Prostate gland (tissue), 2 donors: ENCODE results near the gene ITPRID2. TPM values are rescaled to one million over a fixed set of nuclear protein-coding genes. Genes with fewer than 3 reads are reported as not detected.

Experiments used
- DNase-seq: peaks from one replicate; pipeline ENCODE4 v3.0.0-alpha.2; 2019; ENCODE audit warnings: low spot score
- H3K27ac ChIP-seq, 2 donors: fragments of 200-600 bp; sonication (generic); 2 replicates each; pipeline ENCODE4 v1.5.1; 2017 to 2019
- H3K27me3 ChIP-seq: fragments of 200-600 bp; sonication (generic); replicated peaks from 2 replicates; pipeline ENCODE4 v1.5.1; 2019; ENCODE audit not compliant: insufficient read depth
- H3K36me3 ChIP-seq, 2 donors: fragments of 200-600 bp; sonication (generic); 1 replicate in 1 of 2; 2 replicates in 1 of 2; pipeline versions ENCODE4 v1.5.1 to v1.8.1; 2017 to 2019
- H3K4me1 ChIP-seq: fragments of 200-600 bp; sonication (generic); replicated peaks from 2 replicates; pipeline ENCODE4 v1.5.1; 2019
- H3K4me3 ChIP-seq, 2 donors: fragments of 200-600 bp; sonication (generic); 2 replicates each; pipeline ENCODE4 v1.5.1; 2017 to 2019
- H3K9me3 ChIP-seq: fragments of 200-600 bp; sonication (generic); 2 replicates; pipeline ENCODE4 v1.5.1; 2017
- POLR2A ChIP-seq: fragments of 450-650 bp; IDR thresholded peaks from one replicate; pipeline ENCODE4 v1.6.1; 2016; ENCODE audit warnings: antibody characterized with exemption, mild to moderate bottlenecking
- POLR2AphosphoS5 ChIP-seq: sonication (generic); formaldehyde crosslinking; IDR thresholded peaks from one replicate; pipeline ENCODE4 v1.6.1; 2017; ENCODE audit warnings: antibody characterized with exemption
- WGBS: methylation state at CpG from one replicate; pipeline ENCODE4 v1.1.5; 2018; 5-methylcytosine and 5-hydroxymethylcytosine counted together
- intact Hi-C: fragments of 100-400 bp; cut with DNase I; formaldehyde crosslinking; loops from one replicate; pipeline ENCODE4 v1.14.2; 2022
- total RNA-seq, 2 donors: library from RNA; depleted of rRNA; stranded (reverse); fragments of >200 nt; gene quantifications; one replicate each; pipeline ENCODE4 v1.1.0, GENCODE V29; 2016
- TF ChIP-seq, protein P1 (sequence below), 4 experiments: fragments of 200-600 bp in 2 of 4; fragments of 450-650 bp in 2 of 4; sonication (generic) in 2 of 4; IDR thresholded peaks; 1 replicate in 3 of 4; 2 replicates in 1 of 4; pipeline ENCODE4 v1.5.1; 2016 to 2019; ENCODE audit warnings: antibody characterized with exemption in 4 of 4, mild to moderate bottlenecking in 2 of 4, moderate library complexity in 2 of 4

ITPRID2 gene
- total RNA-seq, 2 donors from 2014 or later = 78.9 to 159 TPM

DNA sequence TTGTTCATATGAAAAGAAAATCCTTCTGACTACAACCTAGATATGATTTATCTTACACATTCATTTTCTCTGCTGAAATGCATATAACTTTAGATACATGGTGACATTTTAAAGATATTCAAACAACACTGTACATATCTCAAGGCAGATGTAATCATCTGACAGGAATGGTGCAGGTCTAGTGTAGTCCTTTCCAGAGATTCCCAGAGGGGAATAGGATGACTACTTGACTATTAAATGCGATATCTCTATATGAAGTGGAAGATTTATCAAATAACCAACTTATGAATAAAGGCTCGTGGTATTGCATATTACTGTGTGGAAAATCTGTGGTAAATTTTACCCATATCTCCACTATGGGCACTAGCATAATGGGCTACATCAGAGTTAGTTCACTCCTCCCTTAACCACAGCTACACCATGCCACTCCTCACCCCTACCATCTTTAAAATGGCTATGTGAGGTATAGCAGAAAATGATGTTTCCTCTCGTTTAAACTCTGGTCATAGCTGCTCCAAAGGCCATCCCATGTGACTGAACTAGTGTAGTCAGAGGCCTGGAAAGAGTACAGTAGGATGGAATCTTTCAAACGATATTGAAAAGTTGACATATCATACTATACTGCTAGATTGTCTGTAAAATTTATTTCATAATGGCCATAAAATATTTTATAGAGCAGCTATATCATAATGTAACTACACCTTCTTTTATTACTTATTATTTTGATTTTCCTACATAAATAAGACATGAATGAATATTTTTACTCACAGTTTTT lies 9.1 kb upstream of the ITPRID2 start:
- H3K4me3 ChIP-seq = no peak overlapping the region
- 83% methylated on average over 4 of the region's 4 CpGs for WGBS
- DNase-seq = no peak
- H3K4me1 ChIP-seq = no peaks in the 10 kb centered on the region
- H3K9me3 ChIP-seq = no peaks in the 10 kb centered on the region
- H3K36me3 ChIP-seq = no peaks in the 10 kb centered on the region
- no peaks in the 10 kb centered on the region for H3K27me3 ChIP-seq
- intact Hi-C loops = no loop called here
- H3K27ac ChIP-seq = no peak overlapping the region
- TF ChIP-seq, protein P1, sequence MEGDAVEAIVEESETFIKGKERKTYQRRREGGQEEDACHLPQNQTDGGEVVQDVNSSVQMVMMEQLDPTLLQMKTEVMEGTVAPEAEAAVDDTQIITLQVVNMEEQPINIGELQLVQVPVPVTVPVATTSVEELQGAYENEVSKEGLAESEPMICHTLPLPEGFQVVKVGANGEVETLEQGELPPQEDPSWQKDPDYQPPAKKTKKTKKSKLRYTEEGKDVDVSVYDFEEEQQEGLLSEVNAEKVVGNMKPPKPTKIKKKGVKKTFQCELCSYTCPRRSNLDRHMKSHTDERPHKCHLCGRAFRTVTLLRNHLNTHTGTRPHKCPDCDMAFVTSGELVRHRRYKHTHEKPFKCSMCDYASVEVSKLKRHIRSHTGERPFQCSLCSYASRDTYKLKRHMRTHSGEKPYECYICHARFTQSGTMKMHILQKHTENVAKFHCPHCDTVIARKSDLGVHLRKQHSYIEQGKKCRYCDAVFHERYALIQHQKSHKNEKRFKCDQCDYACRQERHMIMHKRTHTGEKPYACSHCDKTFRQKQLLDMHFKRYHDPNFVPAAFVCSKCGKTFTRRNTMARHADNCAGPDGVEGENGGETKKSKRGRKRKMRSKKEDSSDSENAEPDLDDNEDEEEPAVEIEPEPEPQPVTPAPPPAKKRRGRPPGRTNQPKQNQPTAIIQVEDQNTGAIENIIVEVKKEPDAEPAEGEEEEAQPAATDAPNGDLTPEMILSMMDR (IDR thresholded peaks at IDR 0.05) = no peak
- TF ChIP-seq POLR2A (no peak), POLR2AphosphoS5 (no peak)

DNA sequence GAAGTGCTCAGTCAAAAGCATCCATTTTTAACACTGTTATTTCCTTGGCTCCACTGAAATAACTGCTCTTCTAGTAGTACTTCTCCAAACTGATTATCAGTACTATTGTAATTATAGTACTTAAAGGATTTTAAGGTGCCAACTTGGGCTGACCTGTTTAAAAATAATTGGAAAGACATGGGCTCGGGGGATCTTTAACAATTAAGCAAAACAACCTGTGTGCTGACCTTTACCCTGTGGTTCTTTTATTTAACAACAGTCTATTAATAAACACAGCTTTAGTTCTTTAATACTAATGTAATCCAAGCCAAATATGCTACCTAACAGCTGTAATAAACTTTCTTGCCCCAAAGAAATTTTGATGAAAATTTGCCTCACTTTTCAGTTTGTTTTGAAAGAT lies 6.9 kb upstream of the ITPRID2 start:
- no peaks in the 10 kb centered on the region for H3K9me3 ChIP-seq
- no peaks in the 10 kb centered on the region for H3K4me1 ChIP-seq
- no peak overlapping the region for H3K4me3 ChIP-seq
- no peak overlapping the region for H3K27ac ChIP-seq
- no peaks in the 10 kb centered on the region for H3K36me3 ChIP-seq
- intact Hi-C loops = no loop called here
- 47% methylated on average over 1 of the region's 1 CpG for WGBS
- TF ChIP-seq POLR2AphosphoS5 = no peak
- no peak for TF ChIP-seq POLR2A
- TF ChIP-seq, protein P1 (IDR thresholded peaks at IDR 0.05) = no peak
- DNase-seq = no peak
- H3K27me3 ChIP-seq = no peaks in the 10 kb centered on the region

DNA sequence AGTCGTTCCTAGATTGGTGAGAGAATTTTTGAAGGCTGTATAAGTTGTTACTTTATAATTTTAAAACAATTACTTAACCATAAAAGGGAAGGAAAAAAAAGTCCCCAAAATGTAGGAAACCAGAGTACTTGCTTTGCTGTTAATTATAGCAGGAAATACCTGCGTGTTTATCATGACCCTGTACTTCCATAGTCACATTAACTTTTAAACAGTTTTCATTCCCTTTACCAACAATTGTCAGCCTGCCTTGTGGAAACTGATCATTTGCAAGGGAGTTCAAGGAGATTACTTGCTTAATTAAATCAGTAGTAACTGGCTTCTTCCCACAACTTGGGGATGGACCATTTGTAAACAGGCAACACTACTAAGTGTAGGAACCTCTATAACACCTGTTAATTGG lies 6.4 kb upstream of the ITPRID2 start:
- no peaks in the 10 kb centered on the region for H3K36me3 ChIP-seq
- no peaks in the 10 kb centered on the region for H3K4me1 ChIP-seq
- WGBS = 68% methylated on average over 2 of the region's 2 CpGs
- no peaks in the 10 kb centered on the region for H3K9me3 ChIP-seq
- no peak for TF ChIP-seq POLR2A
- no peak for TF ChIP-seq POLR2AphosphoS5
- TF ChIP-seq, protein P1 (IDR thresholded peaks at IDR 0.05) = no peak
- no peak overlapping the region for H3K27ac ChIP-seq
- H3K27me3 ChIP-seq = no peaks in the 10 kb centered on the region
- intact Hi-C loops = no loop called here
- H3K4me3 ChIP-seq = no peak overlapping the region
- no peak for DNase-seq

DNA sequence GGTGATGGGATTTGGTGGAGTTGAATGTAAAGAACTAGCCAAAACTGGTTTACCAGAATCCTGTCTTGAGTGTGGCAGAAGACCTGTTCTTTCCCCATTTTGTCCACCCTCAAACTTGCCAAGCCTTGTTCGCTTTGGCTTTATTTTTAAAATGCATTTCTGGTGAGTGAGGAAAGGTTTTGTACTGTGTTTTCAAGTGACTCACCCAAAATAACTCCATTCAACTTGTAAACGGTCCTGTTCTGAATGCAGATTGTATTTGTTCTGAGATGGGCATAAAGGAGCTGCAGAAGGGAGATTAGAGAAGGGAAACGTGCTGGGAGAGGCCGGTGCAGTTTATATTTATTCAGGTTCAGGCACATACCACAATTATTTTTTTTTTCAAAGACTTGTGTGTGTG lies 5.3 kb upstream of the ITPRID2 start:
- Histone ChIP-seq H3K4me3 (no peak overlapping the region), H3K27me3 (no peaks in the 10 kb centered on the region), H3K4me1 (no peaks in the 10 kb centered on the region), H3K36me3 (no peaks in the 10 kb centered on the region), H3K9me3 (no peaks in the 10 kb centered on the region), H3K27ac (no peak overlapping the region)
- intact Hi-C loops = no loop called here
- TF ChIP-seq, protein P1 (IDR thresholded peaks at IDR 0.05) = no peak
- TF ChIP-seq POLR2A (no peak), POLR2AphosphoS5 (no peak)
- 30% methylated on average over 4 of the region's 4 CpGs for WGBS
- no peak for DNase-seq

DNA sequence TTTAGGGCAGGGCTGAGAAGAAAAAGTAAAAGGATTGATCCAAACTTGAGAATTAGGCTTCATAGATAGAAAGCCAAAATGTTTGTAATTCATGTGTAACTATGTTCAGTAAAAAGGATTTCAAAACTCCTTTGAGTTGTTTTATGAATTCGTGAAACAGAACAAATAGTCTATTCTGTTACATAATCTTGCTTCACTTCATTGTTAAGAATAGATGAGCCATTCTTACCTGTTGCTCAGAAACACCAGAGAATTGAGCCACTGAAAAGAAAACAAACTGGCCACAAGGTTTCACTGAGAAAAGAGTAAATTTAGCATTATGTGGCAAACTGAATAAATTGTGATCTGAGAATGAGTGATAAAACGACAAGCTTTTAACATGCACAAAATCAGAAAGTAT lies 4.5 kb upstream of the ITPRID2 start:
- H3K36me3 ChIP-seq = no peaks in the 10 kb centered on the region
- intact Hi-C loops = no loop called here
- no peak for DNase-seq
- TF ChIP-seq POLR2AphosphoS5 (no peak), POLR2A (no peak)
- TF ChIP-seq, protein P1 (IDR thresholded peaks at IDR 0.05) = no peak
- H3K9me3 ChIP-seq = no peaks in the 10 kb centered on the region
- no peak overlapping the region for H3K4me3 ChIP-seq
- no peaks in the 10 kb centered on the region for H3K27me3 ChIP-seq
- 57% methylated on average over 2 of the region's 2 CpGs for WGBS
- no peak overlapping the region for H3K27ac ChIP-seq
- H3K4me1 ChIP-seq = no peaks in the 10 kb centered on the region
